K562 (cell line): ENCODE data around the gene MYL6B. TPM values are rescaled to one million over a fixed set of nuclear protein-coding genes. Genes with fewer than 3 reads are reported as not detected.

Source experiments
- BCL6 ChIP-seq: fragments of 250-450 bp; sonication (Bioruptor Pico); IDR thresholded peaks from 2 replicates; pipeline ENCODE4 v1.4.0; 2020
- DPF2 ChIP-seq: fragments of 450-650 bp; IDR thresholded peaks from 2 replicates; pipeline ENCODE4 v1.6.1; 2016
- E4F1 ChIP-seq: fragments of 250-450 bp; sonication (Bioruptor Pico); IDR thresholded peaks from 2 replicates; pipeline ENCODE4 v1.5.0; 2021; ENCODE audit warnings: mild to moderate bottlenecking, borderline replicate concordance
- ELF4 ChIP-seq: fragments of 450-650 bp; formaldehyde crosslinking; IDR thresholded peaks from 2 replicates; pipeline ENCODE4 v1.4.0; 2022; ENCODE audit warnings: missing genetic modification characterization
- EZH2 ChIP-seq: IDR thresholded peaks from 2 replicates; pipeline ENCODE4 v1.6.1; 2012; ENCODE audit warnings: low read depth, mild to moderate bottlenecking, inconsistent platforms, low read length, borderline replicate concordance
- FIP1L1 ChIP-seq: fragments of 200-400 bp; formaldehyde crosslinking; IDR thresholded peaks from 2 replicates; pipeline ENCODE4 v1.6.1; 2018; ENCODE audit warnings: mild to moderate bottlenecking, low read depth, low read length; ENCODE audit not compliant: poor library complexity, severe bottlenecking
- HMGXB4 ChIP-seq: sonication (generic); formaldehyde crosslinking; IDR thresholded peaks from 2 replicates; pipeline ENCODE4 v1.8.1; 2023; ENCODE audit warnings: mild to moderate bottlenecking, missing genetic modification reagents
- IRF1 ChIP-seq: sonication (generic); formaldehyde crosslinking; IDR thresholded peaks from 2 replicates; pipeline ENCODE4 v1.8.0; 2022; ENCODE audit warnings: missing genetic modification reagents, mild to moderate bottlenecking, borderline replicate concordance
- MAFK ChIP-seq: IDR thresholded peaks from 2 replicates; pipeline ENCODE4 v1.6.1; 2011; ENCODE audit warnings: low read length, improper control_type of control experiment
- MYC ChIP-seq, 2 experiments: fragments of 250-450 bp in 1 of 2; sonication (Bioruptor Pico) in 1 of 2; IDR thresholded peaks; 2 replicates each; pipeline versions ENCODE4 v1.5.1 to v1.6.1; 2012 to 2021; ENCODE audit warnings: low read depth in 2 of 2, borderline replicate concordance in 1 of 2, improper control_type of control experiment in 1 of 2, low read length in 1 of 2, mild to moderate bottlenecking in 1 of 2, moderate library complexity in 1 of 2
- NFIC ChIP-seq: fragments of 450-650 bp; IDR thresholded peaks from 2 replicates; pipeline ENCODE4 v1.6.1; 2017; ENCODE audit warnings: mild to moderate bottlenecking, inconsistent platforms
- RB1 ChIP-seq: fragments of 450-650 bp; IDR thresholded peaks from 2 replicates; pipeline ENCODE4 v1.6.1; 2017; ENCODE audit warnings: low read depth, mild to moderate bottlenecking
- SAP30 ChIP-seq: fragments of 200-600 bp; sonication (generic); IDR thresholded peaks from 2 replicates; pipeline ENCODE4 v1.6.1; 2012; ENCODE audit warnings: borderline replicate concordance, low read depth, mild to moderate bottlenecking, moderate library complexity, low read length, control low read depth, inconsistent platforms; ENCODE audit not compliant: insufficient read depth, poor library complexity, severe bottlenecking
- SNRNP70 ChIP-seq: fragments of 200-400 bp; formaldehyde crosslinking; optimal IDR thresholded peaks from 2 replicates; pipeline ENCODE3; 2017; ENCODE audit warnings: low read depth, low read length
- SRSF7 ChIP-seq: fragments of 200-400 bp; formaldehyde crosslinking; optimal IDR thresholded peaks from 2 replicates; pipeline ENCODE3; 2017; ENCODE audit warnings: mild to moderate bottlenecking, low read depth, low read length
- STAT5A ChIP-seq: IDR thresholded peaks from 2 replicates; pipeline ENCODE4 v1.6.1; 2012; ENCODE audit warnings: low read length, inconsistent platforms, borderline replicate concordance
- ZBTB5 ChIP-seq: fragments of 450-650 bp; IDR thresholded peaks from 2 replicates; pipeline ENCODE4 v1.6.1; 2017; ENCODE audit warnings: antibody characterized with exemption
- ZNF589 ChIP-seq: fragments of 200-800 bp; sonication (Bioruptor generic); IDR thresholded peaks from 2 replicates; pipeline ENCODE4 v1.6.1; 2016; ENCODE audit warnings: low read depth, missing genetic modification characterization, missing compliant biosample characterization
- ZNF76 ChIP-seq: fragments of 250-450 bp; sonication (Bioruptor Pico); IDR thresholded peaks from 2 replicates; pipeline ENCODE4 v1.4.0; 2020; ENCODE audit warnings: mild to moderate bottlenecking, moderate library complexity, borderline replicate concordance
- polyA plus RNA-seq, 8 experiments: library from polyadenylated mRNA; depleted of rRNA in 4 of 8; stranded (reverse) in 5 of 8; unstranded in 3 of 8; fragments of >200 nt; fragmentation: Nextera tagmentation in 2 of 8; fragmentation: Illumina TruSeq in 1 of 8; extraction: Ambion mirVana in 2 of 8; extraction: Trizol in 1 of 8; gene quantifications; 2 replicates each; pipeline versions ENCODE4 v1.2.1 to v1.2.3, GENCODE V29; 2011 to 2014; ENCODE audit warnings: inconsistent platforms in 1 of 8, missing spikeins in 1 of 8
- total RNA-seq, 7 experiments: library from RNA; depleted of rRNA in 6 of 7; stranded (reverse); fragments of >200 nt in 6 of 7; fragmentation: Illumina TruSeq in 2 of 7; extraction: Trizol in 2 of 7; gene quantifications; 2 replicates each; pipeline versions ENCODE4 v1.2.1 to v1.2.3, GENCODE V29; 2011 to 2021; ENCODE audit warnings: low replicate concordance in 1 of 7

MYL6B gene
- total and polyA plus RNA-seq, 9 of the 15 experiments (the other 6 are each of a cell fraction or from before 2014, with no cell fraction given), result 42.8 to 77.3 (median 68.6) TPM

- no peak for TF ChIP-seq ZBTB5
- TF ChIP-seq SNRNP70, result no peak
- TF ChIP-seq ZNF589 (CRISPR knock-in tag), result peak; percentile 88
- no peak for TF ChIP-seq EZH2
- TF ChIP-seq NFIC, result peak; percentile 62
- no peak for TF ChIP-seq SRSF7
- no peak for TF ChIP-seq IRF1 (CRISPR knock-in tag)
- 0 out of 2 replicates have a peak, but pooled peaks have one; percentile 31 for TF ChIP-seq BCL6
- no peak for TF ChIP-seq E4F1
- 0 out of 2 replicates have a peak, but pooled peaks have one; percentile 50 for TF ChIP-seq ZNF76 (CRISPR knock-in tag)
- no peak for TF ChIP-seq STAT5A
- TF ChIP-seq SAP30, result no peak
- TF ChIP-seq MAFK, result no peak
- peak; percentile 72 for TF ChIP-seq DPF2
- TF ChIP-seq HMGXB4 (CRISPR knock-in tag), result peak; percentile 67
- peak; percentile 20; the same call in 1 of the 2 replicates for TF ChIP-seq RB1
- no peak for TF ChIP-seq FIP1L1
- TF ChIP-seq MYC (IDR thresholded peaks at IDR 0.05; ENCODE audit: low read depth, low read length), result peak; percentile 18; the same call in 1 of the 2 replicates
- TF ChIP-seq MYC (CRISPR knock-in tag; IDR thresholded peaks at IDR 0.05; ENCODE audit: borderline replicate concordance, low read depth), result peak; percentile 59; the same call in 1 of the 2 replicates
- peak; percentile 99 for TF ChIP-seq ELF4 (CRISPR knock-in tag)
These were observed 5.9 kb downstream of the MYL6B start, which contains the start of gene MYL6 (continued) for GRCh38 chr12:56158029-56158925.
